Measurements from ENCODE around the gene ELOVL5.
"Not testable (repeated sequence)": the region's sequence is repeated elsewhere in the genome, so short reads cannot be mapped to it uniquely, and the experiment has no call there.

The ELOVL5 gene, protein sequence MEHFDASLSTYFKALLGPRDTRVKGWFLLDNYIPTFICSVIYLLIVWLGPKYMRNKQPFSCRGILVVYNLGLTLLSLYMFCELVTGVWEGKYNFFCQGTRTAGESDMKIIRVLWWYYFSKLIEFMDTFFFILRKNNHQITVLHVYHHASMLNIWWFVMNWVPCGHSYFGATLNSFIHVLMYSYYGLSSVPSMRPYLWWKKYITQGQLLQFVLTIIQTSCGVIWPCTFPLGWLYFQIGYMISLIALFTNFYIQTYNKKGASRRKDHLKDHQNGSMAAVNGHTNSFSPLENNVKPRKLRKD
- 150 to 212 reads per million in 2 experiments for total RNA-seq

DNA sequence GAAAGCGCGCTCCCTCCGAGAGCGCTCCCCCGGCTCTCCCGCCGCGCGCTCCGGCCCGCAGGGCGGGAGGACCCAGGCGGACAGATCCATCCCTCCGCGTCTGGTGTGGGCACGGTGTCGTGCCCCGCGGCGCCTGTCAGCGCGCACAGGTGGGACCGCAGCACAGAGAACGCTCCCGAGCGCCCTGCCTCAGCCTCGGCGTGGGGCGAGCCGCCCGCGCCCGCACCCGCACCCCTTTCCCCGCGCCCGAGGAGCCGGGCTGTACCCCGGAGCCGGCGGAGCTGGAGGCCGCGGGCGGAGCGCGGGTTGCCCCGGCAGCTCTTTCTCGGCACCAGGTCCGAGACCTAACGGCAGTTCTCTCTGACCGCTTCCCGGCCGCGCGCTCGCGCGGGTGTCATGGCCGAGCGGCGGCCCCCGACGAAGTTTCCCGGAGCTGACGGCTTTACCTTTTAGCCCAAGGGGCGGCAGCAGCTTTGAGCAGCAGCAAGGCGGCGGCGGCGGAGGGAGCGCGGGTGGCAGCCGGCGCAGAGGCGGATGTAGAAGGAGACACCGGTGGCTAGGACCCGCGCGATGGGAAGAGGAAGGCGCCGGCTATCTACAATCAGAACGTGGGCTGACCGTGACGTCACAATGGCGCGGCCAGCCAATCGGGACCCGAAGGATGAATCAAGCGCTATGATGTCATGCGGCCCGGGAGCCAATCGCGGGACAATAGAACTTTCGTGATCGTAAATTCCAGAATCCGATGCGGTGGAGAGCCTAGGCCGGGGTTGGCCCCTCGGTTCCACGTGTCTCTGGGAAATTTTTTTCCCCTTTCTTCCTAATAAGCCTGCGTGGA, at the start of gene ELOVL5:
Gene ELOVL5, minus strand, starts transcription at position 580 of the 838 bp plus-strand sequence. CDS start 53,251 bp downstream, outside the sequence.
- DNase-seq (ENCODE audit: low read depth) = peak; percentile 96

- no peak for DNase-seq (ENCODE audit: low read depth)
Observed at GRCh38 chr6:53397283-53397682, 48.5 kb upstream of the ELOVL5 start.

GRCh38 chr6:53395986-53396385, 47.2 kb upstream of the ELOVL5 start:
- no peak for DNase-seq (ENCODE audit: low read depth)

DNA sequence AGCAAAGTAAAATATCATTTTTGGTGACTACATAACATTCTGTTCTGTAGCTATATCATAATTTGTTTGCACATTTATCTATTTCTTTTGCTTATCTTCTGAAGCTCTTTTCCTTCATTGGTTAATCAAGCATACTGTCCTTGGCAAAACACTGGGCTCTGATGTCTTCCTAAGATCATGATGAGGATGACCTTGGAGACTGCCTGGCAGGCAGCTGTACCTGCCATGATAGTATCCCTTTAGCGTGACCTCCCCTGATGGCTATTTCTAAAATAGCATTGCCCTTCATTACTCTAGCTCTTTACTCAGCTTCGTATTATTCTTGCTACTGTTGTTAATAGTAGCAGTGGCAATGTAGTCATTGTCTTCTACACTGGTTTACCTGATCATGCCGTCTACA, 46.0 kb upstream of the ELOVL5 start:
- no peak for DNase-seq (ENCODE audit: low read depth)

GRCh38 chr6:53391170-53391569, 42.4 kb upstream of the ELOVL5 start:
- no peak for DNase-seq (ENCODE audit: low read depth)

GRCh38 chr6:53390010-53390409, 41.3 kb upstream of the ELOVL5 start:
- no peak for DNase-seq (ENCODE audit: low read depth)

- not testable (repeated sequence) for DNase-seq (ENCODE audit: low read depth)
Observed at GRCh38 chr6:53388615-53389014, 39.9 kb upstream of the ELOVL5 start.

- no peak for DNase-seq (ENCODE audit: low read depth)
Observed at GRCh38 chr6:53382421-53382820, 33.7 kb upstream of the ELOVL5 start.

GRCh38 chr6:53378208-53378607, 29.5 kb upstream of the ELOVL5 start:
- DNase-seq (ENCODE audit: low read depth) = no peak

DNA sequence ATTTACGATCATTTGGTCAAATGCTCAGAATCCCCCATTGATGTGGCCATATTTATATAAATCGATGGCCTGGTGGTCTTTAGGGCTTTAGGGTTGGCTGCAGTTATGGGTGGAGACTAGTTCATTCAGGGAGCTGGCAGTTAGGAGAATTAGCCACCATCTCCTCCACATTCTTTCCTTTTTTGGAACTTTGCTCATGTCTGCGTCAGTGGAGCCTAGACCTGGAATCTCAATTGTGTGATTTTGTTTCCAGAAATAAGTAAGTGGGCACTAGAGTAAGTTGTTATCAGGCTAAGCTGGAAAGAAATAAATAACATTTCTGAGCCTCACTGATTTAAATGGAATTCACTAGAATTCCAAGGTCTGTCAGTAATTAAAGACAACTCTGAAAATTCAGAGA, 29.0 kb upstream of the ELOVL5 start:
- no peak for DNase-seq (ENCODE audit: low read depth)

GRCh38 chr6:53377289-53377688, 28.5 kb upstream of the ELOVL5 start:
- no peak for DNase-seq (ENCODE audit: low read depth)

DNA sequence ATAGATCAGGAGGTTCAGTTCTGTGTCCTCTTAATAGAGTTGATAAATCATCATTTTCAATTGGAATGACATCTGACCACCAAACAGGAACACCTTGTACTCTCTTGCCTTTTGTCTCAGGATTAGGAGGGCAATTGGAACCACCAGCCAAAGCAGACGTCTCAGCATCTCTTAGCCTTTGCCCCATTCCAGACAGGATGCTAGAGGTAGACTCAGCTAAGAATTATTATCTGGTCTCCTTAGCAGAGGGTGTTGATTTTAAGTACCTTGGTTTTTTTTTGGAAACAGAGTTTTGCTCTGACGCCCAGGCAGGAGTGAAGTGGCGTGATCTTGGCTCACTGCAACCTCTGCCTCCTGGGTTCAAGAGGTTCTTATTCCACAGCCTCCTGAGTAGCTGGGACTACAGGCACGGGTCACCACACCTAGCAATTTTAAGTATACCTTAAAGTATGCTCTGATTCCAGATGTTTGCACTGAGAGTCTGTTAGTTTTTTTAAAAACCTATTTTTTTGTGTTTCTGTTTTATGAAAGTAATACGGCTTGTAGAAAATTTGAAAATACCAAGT, 28.0 kb upstream of the ELOVL5 start:
- DNase-seq (ENCODE audit: low read depth) = no peak

DNA sequence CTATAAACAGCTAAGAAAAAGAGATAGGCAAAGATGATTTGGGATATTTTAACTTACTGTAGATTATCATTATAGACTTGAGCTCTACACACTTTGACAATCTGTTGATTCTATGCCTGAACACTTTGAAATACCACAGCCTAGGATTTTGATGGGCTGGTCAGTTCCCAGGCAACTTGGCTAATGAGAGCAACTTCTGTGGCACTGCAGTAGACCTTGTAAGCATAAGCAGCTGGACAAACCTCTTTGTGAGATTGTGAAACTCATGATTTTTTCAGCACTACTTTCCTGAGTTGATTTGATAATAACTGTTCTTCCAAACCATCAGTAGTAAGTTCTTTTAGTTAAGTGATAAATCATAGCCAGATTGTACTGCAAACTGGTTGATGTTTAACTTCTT, 27.1 kb upstream of the ELOVL5 start:
- no peak for DNase-seq (ENCODE audit: low read depth)

- no peak for DNase-seq (ENCODE audit: low read depth)
Observed at GRCh38 chr6:53373638-53374037, 24.9 kb upstream of the ELOVL5 start.

- no peak for DNase-seq (ENCODE audit: low read depth)
Observed at GRCh38 chr6:53369876-53370515, 21.2 kb upstream of the ELOVL5 start.

- DNase-seq (ENCODE audit: low read depth) = no peak
Observed at GRCh38 chr6:53369051-53369450, 20.3 kb upstream of the ELOVL5 start.

GRCh38 chr6:53366128-53366641, 17.4 kb upstream of the ELOVL5 start:
- no peak for DNase-seq (ENCODE audit: low read depth)

DNA sequence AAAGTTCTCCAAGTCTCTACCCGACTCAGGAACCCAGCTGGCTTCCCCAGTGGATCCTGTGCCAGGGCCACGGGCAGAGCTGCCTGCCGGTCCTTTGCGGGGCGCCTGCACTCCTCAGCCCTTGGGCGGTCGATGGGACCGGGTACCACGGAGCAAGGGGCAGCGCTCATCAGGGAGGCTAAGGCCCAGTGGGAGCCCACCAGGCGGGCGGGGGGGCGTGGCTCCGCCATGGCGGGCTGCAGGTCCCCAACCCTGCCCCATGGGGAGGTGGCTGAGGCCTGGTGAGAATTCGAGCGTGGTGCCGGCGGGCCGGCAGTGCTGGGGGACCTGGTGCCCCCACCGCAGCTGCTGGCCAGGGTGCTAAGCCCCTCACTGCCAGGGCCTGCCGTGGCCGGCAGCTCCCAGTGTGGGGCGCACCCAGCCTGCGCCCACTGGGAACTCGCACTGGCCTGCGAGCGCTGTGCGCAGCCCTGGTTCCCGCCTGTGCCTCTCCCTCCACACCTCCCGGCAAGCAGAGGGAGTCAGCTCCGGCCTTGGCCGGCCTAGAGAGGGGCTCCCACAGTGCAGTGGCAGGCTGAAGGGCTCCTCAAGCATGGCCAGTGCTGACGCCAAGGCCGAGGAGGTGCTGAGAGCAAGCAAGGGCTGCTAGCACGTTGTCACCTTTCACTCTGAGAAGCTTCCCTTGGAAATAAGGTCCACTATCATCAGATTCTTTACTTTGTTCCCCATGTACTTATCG, 14.8 kb upstream of the ELOVL5 start:
- no peak for DNase-seq (ENCODE audit: low read depth)

DNA sequence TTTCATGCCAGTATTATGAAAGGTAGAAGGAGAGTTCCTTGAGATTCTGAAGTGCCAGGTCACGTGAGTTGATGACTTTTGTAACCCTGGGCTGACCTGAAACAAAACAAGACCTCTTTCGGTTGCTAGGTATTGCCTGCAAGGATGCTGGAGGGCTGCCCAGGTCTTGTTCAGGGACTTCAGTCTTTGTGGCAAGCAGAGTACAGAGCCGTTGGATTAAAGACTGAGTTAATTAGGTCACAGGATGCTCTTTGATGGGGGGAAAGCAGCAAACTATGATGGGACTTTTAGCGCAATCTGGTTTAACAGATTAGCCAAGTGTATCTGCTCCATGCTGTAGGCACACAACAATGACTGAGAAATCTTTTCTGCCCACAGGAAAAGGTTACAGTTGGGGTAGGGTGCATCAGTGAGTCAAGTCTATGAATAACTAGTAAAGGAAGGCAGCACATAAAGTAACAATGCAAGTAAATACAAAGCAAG, 12.8 kb upstream of the ELOVL5 start:
- peak; percentile 70 for DNase-seq (ENCODE audit: low read depth)

DNA sequence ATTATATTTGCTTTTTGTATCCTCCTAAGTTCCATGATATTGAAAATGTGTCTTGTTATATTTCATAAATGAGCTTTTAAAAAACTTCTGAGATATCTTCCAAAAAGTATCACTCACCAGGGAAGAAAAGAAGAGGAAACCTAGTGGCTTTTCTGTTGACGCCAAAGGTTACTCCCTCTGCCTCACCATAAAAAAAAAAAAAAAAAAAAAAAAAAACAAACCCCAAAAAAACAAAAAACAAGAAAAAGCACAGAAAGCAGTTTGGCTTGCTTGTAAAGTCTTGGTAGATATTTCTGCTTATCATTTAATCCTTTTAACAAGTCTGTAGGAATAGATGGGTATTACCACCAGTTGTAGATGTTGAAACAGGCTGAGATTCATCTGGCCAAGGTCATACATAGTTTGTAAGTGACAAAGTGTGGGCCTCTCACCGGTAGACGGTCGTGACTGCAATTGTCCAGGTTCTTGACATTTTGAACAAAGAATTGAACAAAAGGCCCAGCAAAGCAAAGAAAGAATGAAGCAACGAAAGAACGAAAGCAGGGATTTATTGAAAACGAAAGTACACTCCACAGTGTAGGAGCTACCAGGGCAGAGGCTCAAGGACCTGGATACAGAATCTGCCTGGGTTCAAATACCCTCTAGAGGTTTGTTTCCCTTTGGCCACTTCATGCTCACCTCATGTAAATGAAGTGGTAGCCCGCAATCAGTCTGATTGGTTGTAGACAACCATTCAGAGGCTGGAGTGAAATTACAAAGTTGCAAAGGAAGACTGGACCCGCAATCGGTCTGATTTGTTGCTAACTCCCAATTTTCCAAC, 11.6 kb upstream of the ELOVL5 start:
- no peak for DNase-seq (ENCODE audit: low read depth)

GRCh38 chr6:53359843-53360092, 11.0 kb upstream of the ELOVL5 start:
- DNase-seq (ENCODE audit: low read depth) = no peak

All from T follicular helper cell (primary cell).